OCI-M1 (cell line): ENCODE results near the gene CRYBG1.
"Not testable (repeated sequence)": the region's sequence is repeated elsewhere in the genome, so short reads cannot be mapped to it uniquely, and the experiment has no call there.

ENCODE experiments used
- DNase-seq: peaks from one replicate; lab custom pipeline; 2025; lab: John Stamatoyannopoulos, UW

The CRYBG1 gene

DNA sequence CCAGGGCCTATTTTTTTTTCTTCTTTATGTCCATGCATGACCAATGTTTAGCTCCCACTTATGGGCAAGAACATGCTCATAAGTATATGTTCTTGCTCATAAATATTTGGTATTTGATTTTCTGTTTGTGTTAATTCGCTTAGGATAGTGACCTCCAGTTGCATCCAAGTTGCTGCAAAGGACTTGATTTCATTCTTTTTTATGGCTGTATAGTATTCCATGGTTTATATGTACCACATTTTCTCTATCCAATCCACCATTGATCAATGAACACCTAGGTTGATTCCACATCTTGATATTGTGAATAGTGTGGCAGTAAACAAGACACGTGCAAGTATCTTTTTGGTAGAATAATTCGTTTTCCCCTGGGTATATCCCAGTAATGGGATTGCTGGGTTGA lies 190.6 kb downstream of the CRYBG1 start:
- DNase-seq: no peak

DNA sequence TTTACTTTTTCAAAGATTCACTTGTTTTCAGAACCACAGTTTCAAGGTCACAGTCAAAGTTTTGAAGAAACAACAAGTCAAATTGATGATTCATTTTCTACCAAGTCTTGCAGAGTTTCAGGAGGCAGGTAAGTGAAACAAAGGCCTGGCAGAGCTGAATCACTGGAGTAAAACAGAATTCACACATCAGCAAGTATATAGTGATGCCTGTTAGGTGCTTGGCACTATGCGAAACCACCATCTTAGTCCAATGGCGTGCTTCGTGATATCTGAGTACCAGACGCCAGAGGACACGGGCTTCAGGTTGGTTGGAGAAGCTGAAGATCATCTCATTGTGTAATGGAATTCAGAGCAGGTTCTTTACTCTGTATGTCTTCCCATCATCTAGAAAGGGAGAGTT lies 192.9 kb downstream of the CRYBG1 start:
- DNase-seq: no peak

DNA sequence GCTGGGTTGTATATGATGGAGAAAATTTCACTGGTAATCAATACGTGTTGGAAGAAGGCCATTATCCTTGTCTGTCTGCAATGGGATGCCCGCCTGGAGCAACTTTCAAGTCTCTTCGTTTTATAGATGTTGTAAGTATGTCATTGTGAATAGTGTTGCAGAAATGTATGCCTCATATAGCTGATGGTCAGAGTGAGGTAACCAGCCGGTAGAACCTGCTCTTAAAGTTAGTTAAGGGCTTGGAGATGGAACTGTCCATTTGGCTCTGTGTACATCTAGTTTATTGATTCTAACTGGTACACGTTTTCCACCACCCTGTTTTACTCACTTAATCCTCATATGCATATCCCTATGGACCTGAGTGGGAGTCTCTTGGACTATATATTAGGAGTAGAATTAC lies 195.2 kb downstream of the CRYBG1 start:
- DNase-seq: no peak

DNA sequence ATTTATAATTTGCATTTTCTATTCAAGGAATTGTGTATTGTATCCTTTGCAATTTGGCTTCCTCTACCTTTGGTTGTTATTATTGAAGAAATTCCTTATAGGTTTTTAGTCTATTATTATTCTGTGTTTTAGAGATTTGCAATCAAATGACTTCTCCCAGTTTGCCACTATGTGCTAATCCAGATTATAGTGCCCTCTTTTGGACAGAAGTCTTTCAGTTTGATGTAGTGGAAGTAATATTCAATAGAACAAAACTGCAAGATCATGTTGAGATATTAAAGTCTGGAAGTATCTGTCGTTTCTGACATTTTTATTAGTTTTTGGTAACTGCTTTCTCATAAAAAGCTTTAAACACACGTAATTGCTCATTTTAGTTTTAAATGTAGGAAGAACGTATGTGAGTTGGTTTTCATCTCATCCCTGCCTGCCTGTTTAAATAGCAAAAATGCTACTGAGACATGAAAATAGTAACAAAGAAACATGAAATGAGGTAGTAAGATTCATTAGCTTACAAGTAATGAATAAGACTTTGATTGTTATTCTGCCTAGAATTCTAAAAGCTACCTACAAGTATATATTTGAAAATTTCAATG lies 195.9 kb downstream of the CRYBG1 start:
- peak; percentile 73 for DNase-seq

DNA sequence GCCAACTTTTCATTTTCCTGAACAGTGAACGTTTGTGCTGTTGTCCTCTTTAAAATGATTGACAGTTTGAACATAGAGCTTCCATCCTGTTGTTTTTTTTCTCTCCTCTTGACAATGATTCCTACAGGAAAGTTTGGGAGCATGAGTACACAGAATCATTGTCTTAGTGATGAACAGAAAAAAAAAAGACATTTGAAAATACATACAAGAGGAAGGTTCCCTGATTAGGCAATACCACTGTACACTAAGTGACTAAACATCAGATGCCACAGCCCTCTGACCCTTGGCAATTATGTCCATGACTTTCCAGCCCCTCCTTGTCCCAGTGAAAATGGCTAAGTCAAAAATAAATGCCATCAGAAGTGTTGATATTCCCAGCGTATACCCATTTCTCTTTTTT lies 197.3 kb downstream of the CRYBG1 start:
- no peak for DNase-seq

DNA sequence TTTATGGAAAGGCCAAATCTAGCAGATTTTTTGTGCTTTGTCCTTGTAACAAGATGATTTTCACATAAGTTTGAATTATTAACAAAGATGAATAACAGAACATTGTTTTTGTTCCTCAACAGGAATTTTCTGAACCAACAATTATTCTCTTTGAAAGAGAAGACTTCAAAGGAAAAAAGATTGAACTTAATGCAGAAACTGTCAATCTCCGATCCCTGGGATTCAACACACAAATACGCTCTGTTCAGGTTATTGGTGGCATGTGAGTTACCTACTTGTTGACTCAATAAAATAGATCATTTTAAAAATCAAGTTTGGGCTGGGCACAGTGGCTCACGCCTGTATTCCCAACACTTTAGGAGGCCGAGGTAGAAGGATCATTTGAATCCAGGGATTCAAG lies 197.8 kb downstream of the CRYBG1 start:
- no peak for DNase-seq

DNA sequence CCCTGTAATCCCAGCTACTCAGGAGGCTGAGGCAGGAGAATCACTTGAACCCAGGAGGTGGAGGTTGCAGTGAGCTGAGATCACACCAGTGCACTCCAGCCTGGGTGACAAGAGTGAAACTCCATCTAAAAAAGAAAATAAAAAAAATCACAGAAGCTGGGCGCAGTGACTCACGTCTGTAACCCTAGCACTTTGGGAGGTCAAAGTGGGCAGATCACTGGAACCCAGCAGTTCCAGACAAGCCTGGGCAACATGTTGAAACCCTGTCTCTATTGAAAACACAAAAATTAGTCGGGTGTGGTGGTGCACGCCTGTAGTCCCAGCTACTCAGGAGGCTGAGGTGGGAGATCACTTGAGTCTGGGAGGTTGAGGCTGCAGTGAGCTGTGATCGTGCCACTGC lies 199.1 kb downstream of the CRYBG1 start:
- not testable (repeated sequence) for DNase-seq

DNA sequence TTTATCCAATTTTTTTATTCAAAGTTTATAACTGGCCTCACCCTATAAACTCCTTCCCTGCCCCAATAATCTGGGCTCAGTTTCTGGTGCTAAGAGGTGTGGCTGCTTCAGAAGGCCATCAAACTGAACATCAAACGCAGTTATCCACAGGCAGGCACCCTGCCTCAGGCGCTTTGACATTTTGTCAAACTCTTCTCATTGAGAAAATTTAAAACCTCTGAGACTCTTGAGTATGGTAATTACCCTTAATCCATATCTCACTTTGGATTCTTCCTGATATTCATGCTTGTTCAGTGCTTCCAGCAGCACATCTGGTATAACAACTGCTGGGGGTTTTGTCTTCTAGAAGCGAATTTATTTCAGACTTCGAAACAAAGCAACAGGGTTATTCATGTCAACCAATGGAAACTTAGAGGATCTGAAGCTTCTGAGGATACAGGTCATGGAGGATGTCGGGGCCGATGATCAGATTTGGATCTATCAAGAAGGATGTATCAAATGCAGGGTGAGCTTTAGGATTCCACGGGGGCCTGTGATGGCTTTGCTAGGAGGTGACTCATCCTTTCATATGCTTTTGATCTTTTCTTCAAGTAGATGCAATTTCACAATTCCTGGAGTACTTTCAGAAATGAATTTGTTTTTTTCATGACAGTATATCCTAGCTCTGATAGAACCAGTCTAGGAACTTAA lies 200.6 kb downstream of the CRYBG1 start:
- DNase-seq: no peak

DNA sequence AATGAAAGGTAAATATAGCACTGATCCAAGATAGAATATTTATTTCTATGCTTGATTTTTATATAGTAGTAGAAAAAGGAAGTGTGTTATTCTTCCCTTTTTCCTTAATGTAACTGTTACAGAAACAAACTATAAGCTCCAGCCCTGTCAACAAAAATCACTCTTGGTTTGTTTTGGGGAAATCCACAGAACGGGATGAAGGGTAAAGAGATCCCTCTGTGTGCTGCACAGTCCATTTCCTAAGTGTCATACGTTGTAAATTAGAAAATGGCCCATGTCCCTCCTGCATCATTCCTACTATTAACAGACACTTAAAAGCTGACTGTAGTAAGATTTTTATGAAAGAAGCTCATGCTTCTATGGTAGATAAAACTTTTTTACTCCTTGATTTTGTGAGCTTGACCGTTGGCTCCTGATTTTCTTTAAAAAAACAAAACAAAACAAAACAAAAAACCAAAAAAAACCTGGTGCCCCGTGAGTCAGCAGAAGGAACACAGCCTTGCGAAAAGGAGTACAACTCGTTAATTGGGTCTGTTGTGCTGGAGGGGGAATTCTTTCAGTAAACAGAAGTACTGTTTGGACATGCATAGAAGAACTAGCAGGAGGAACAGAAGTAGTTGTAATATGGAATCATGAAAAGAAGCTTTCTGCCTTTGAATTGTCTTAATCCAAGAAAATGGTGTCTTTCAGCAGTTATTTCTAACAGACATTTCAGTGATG lies 201.3 kb downstream of the CRYBG1 start:
- peak; percentile 16 for DNase-seq

DNA sequence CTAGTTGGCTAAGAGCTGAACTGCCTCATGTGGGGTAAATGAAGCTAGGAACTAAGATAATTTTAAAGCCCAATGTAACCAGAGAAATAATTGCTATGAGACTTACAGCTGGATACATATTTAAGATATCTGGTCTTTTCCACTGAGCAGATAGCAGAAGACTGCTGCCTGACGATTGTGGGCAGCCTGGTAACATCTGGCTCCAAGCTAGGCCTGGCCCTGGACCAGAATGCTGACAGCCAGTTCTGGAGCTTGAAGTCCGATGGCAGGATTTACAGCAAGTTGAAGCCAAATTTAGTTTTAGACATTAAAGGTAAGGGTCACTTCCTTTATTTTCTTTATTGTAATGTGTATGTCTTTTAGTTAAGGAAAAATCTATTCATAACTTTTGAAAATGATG lies 203.1 kb downstream of the CRYBG1 start:
- no peak for DNase-seq

DNA sequence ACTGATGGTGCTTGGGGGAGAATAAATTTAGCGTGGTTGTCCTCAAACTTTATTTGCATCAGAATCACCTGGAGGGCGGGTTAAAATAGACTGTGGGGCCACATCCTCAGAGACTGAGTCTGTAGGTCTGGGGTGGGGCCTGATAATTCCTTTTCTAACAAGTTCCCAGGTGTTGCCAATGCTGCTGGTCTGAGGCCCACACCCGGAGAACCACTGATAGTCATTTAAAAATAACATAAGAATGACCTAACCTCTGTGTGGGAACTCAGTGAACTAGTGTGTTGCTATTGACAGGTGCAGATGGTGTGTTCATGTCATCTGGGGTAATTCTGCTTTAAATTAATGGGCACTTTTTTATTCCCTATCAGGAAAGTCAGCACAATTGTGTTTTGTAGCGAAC lies 204.0 kb downstream of the CRYBG1 start:
- no peak for DNase-seq

DNA sequence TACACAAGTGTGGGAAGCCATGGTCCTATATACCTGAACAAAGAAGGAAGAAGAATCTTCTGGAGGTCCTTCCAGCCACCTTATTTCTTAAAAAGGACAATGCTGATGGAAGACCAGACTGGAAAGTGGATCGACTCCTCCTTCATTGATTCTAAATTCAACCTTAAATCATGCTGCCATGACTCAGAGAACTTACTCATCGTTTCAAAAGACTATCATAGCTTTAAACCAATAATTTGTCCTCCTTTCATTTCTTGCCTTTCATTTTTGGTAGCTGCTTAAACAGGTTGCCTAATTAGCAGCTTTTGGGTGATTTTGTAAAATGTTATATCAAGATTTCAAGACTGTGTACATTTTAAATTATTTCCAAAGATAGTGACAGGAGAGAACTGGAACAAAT lies 208.0 kb downstream of the CRYBG1 start:
- DNase-seq: no peak

DNA sequence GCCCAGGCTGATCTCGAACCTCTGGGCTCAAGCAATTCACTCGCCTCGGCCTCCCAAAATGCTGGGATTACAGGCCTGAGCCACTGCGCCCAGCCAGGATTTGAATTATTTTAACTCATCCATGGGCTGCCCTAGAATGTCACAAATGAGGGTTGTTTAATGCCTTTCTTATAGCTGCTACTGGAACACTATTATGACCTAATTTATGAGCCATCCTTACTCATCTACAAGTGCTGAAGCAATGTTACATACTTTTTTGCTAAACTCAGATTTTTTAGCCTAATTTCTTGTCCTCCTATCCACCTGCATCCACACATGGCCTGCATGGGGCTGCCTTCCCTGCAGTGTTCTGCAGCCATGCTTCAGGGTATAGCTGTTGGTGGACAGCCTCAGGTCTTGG lies 208.9 kb downstream of the CRYBG1 start:
- DNase-seq: no peak

DNA sequence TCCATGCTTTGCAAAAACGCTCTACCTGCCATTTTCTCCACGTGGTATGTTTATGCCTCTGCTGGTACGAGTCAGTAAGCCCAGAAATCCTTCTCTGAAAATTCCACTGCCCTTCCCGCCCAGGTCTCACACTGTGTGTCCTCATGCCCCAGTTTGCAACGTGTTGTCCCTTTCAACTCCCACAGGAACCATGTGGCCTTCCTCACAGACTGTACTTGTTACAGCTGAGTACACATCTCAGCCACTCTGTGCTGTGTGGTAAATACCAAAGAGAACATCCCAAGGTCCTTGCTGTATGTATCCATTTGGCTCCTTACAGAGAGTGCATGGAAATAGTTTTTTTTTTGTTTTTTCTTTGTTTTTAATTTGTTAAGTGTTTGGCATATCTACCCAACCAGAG lies 211.9 kb downstream of the CRYBG1 start:
- no peak for DNase-seq

DNA sequence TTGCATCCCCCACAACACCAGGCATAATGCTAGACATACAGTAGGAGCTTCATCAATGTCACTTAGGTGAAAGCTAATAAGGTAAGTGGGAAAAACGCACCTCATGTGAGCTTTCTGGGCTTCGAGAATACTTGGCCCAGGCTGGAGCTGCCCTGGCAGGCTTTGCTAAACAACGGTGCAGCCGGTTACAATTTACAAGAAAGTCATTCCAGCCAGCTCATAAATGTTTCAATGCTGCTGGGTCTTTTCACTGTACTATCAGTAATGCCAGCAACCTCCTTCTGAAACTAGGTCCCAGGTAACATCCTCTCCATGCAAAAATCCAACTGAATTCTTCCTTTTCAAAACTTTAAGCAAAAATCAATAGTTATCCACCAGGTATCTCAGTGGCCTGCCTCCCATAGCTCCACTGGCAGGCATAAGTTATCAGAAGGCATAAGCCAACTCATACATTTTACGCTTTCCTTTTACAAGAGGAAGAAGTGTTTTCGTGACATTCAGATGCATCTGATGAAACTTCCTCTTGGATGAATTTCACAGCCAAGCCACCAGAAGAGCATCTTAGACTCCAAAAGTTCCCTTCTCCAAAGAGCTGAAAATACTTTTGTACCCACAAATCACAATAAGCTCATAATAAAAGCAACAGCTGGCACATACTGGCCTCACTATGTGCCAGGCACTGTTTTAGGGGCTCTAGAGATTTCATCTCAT lies 212.5 kb downstream of the CRYBG1 start:
- no peak for DNase-seq

DNA sequence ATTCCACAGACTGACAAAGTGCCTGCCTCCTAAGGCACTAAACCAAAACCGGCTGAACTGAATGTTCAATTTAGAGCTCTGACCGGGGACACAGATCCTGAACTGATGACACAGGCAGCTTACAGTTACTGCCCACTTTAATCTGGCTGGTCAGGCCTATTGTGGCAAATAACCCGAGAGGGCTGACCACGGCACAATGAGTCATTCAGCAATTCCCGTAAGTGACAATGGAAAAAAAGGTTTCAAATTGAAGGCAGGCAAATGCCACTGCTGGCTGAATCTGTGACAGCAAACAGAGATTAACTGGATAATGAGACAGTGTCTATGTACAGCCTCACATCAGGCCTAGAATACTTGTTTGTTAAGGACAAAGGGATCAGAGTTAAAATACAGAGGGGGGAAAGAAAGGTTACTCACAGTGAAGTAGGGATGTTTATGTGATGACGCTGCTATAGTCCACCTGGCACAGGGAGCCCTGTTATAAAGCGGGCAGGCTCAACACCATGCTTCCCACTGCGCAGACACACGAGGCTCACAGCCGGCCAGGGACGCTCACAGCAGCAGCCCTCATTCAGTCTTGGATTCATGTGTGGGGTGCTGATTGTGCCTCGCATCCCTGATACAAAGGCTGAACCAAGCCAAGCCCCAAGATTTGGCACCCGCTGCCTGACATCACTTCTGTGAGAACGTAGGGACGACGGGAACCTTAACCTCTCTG lies 214.4 kb downstream of the CRYBG1 start:
- DNase-seq: peak; percentile 85

DNA sequence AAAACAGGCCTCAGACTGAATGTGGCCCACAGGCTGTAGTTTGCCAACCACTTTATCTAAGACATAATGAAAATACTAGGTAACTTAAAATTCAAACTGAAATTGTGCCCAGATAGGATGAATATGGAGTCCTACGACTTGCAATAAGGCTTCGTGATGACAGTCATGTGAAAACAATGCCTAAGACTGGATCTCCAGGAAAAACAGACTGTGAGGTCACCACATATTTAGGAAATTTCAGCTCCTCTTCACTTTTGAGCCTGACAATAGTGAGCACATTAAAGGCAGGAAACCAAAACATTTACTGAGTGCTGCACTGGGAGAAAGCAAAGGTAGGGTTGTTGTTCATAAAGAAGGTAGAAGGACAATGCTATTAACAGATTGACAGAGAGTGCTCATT lies 218.8 kb downstream of the CRYBG1 start:
- no peak for DNase-seq

DNA sequence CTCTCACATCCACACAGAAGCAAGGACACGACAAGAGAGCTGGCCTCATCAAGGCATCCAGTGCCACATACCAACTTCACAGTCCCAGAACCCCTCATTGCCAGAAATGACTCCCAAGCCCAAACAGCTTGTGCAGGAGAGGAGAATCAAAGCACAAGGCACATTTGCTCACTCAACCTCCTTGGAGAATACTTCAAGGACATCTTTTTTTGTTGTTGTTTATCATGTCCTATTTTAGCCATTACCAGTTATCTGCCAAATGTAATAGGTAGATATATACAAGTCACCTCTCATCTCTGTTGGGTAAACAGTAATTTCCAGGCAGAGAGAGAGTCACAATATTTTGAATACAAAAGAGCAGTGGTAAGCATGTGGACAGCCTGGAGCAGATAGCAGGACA lies 221.0 kb downstream of the CRYBG1 start:
- no peak for DNase-seq

DNA sequence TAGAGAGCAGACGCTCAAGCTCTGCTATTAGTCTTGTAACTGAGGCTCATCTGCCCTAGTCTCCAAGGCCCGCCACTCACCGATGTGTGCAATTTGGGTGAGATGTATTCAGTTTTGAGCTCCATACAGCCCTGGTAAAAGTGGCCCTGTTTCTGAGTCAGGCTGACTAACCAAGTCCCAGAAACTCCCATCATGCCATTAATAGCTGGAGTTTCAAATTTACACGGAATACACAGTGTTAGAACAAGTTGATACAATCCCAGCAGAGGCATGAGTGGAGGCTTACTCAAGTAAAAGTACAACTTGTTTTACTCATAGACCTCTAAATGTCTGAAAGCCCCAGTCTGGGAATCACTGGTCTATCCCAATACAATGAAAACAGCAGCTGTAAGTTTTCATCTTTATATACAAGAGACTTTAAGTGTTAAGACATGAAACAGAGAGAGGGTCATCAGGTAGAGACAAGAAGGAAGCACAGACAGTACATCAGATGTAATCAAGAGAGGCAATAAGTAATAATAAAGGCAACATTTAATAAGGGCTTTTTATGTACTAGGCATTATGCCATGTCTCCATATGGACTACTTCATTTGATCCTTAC lies 226.4 kb downstream of the CRYBG1 start:
- no peak for DNase-seq

DNA sequence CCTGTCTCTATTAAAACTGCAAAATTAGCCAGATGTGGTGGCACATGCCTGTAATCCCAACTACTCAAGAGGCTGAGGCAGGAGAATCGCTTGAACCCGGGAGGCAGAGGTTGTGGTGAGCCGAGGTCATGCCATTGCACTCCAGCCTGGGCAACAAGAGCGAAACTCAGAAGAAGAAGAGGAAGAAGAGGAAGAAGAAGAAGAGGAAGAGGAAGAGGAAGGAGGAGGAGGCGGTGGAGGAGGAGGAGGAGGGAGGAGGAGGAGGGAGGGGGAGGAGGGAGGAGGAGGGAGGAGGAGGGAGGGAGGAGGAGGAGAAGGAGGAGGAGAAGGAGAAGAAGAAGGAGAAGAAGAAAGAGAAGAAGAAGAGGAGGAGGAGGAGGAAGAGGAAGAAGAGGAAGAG lies 228.4 kb downstream of the CRYBG1 start:
- DNase-seq: not testable (repeated sequence)

DNA sequence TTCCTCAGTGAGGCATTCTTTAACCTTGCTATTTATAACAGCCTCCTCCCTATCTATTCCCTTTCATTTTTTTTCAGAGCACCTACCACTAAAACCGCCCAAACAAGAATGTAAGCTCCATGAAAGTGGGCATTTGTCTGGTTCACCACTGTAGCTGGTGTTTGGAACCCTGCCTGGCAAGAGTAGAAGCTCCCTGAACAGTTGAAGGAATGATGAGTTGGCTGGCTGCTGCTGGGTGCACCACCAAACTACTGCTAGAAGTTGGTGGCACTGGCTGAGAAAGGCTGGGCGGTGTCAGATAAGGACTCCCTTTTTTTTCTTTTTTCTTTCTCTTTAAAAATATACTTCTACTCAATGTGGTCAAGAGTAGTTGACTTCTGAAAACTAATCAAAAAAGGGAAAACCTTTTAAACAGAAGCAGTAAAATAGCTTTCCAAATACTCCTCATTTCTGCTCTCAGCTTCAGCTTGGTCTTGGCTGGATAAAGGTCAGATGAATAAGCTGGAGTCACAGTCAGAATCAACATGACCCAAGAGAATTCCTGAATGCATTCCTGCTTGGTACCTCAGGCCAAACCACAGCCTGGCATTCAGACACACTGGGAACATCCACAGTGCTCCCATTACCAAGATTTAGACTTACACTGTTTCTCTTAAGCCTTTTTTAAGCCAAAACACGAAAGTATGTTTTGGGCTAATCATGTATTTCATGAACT lies 230.8 kb downstream of the CRYBG1 start:
- DNase-seq: no peak
